A549 treated with DMSO at 1 μM for 4 hours (cell line): Measurements from ENCODE around the gene TREH. TPM values are rescaled to one million over a fixed set of nuclear protein-coding genes. Genes with fewer than 3 reads are reported as not detected.

ENCODE experiments used
- total RNA-seq: library from RNA; stranded (reverse); fragments of 200-300 nt; extraction: Qiagen RNA extraction; gene quantifications from 5 replicates; pipeline ENCODE4 v1.2.3, GENCODE V29; 2022; ENCODE audit warnings: low read depth

TREH gene
- total RNA-seq, result 0.05 TPM in 1 of 5 replicates, not detected in the others

DNA sequence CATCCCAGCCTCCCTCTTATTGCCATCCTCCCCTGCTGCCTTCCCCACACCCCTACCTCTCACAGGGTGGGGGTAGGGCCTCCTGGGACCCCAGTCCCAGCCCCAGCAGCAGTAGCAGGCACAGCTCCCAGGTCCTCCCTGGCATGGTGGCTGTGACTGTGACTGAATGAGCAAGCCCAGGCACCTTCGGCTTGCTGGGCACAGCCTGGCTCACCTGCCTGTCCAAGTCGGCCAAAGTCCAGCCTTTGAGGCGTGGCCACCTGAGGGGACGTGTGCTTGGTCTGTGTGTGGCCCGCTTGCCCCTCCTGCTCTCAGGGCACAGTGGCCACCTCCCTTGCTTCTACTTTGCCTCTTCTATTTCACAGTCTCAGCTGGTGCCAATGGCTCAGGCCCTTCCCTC lies at the start of gene TREH:
TREH (minus strand) TSS at position 168 of the 400 bp plus-strand sequence; CDS start at position 145, 23 bp downstream.

DNA sequence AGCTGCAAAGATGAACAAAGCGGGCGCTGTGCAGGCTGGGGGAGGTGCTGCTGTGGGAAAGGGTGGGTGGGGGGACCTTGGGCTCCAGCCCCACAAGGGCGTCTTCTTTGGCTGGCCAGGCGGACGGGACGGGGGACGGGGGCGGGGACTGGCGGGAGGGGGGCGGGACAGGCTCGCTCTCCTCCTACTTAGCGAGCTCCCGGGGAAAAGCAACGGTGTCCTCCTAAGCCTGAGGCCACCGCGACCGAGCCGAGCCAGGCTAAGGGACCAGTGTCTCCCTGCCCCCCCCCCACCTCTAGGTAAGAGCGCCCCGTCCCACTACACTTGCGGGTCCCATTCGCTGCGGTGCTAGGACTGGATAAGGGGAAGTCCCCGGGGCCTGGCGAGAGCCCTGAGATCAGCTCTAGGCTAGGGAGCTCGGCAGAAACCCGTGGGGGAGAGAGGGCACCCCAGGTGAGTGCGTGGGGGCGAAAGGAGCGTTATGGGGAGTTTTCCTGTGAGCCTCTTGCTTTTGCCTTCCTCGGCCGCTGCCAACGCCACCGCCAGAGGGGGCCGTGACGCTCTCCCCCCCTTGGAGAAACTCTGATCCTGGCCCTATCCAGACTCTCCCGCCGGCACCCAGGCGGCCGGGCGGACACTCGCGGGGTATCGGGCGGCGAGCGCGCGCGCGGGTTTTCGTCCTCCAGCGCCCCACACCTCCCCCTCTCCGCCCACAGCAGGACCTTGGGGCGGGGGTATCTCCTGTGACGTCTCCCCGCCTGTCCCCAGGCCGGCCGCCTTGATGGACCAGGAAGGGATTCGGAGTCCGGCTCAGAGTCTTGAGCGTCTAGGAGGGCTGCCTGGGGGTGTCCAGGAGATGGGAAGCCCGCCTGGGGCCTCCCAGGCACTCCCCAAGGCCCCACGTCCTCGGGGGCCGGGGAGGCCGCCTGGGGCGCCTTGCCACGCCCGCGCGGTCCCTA lies 71.8 kb downstream of the TREH start, which contains the start of gene PHLDB1:
PHLDB1 (plus strand) TSS at position 215 of the 959 bp plus-strand sequence. CDS start 6,222 bp downstream, outside the sequence.

Other genes starting within 250 kb of the TREH start
- 12.5 to 16.8 TPM (median 15.2 TPM) in 5 replicates for gene KMT2A, start 243.2 kb downstream of the TREH start, total RNA-seq
- gene TTC36, start 152.2 kb downstream of the TREH start, total RNA-seq, result not detected in 5 replicates
- 0.20 to 0.56 TPM (median 0.45 TPM) in 5 replicates for gene TMEM25, start 148.5 kb downstream of the TREH start, total RNA-seq
- gene IFT46, start 113.7 kb downstream of the TREH start, total RNA-seq, result 15.8 to 17.2 TPM (median 16.5 TPM) in 5 replicates
- 93.8 to 106 TPM (median 99.1 TPM) in 5 replicates for gene ARCN1, start 107.2 kb downstream of the TREH start, total RNA-seq
- 10.4 to 13.6 TPM (median 10.6 TPM) in 5 replicates for gene PHLDB1, start 72.0 kb downstream of the TREH start, total RNA-seq
- 24.1 to 32.8 TPM (median 31.4 TPM) in 5 replicates for gene DDX6, start 111.5 kb upstream of the TREH start, total RNA-seq
- gene CXCR5, start 204.2 kb upstream of the TREH start, total RNA-seq, result 0.07 to 0.24 TPM (median 0.20 TPM) in 5 replicates
- 86.6 to 141 TPM (median 122 TPM) in 5 replicates for gene BCL9L, start 246.3 kb upstream of the TREH start, total RNA-seq